Motor neuron (in vitro differentiated cells): Measurements from ENCODE around the gene ALOX5. TPM values are rescaled to one million over a fixed set of nuclear protein-coding genes. Genes with fewer than 3 reads are reported as not detected.
A peak's percentile ranks its signal among the peaks of the same experiment; 100 is the strongest.

Experiments used
- ATAC-seq, 8 experiments: fragments of 200-7000 bp; cut with Tn5 transposase; replicated peaks in 6 of 8; 2 replicates each; pipeline ENCODE4 v1.8.0; 2021; ENCODE audit warnings: mild to moderate bottlenecking in 8 of 8, moderate library complexity in 8 of 8
- H3K27ac ChIP-seq, 2 donors: fragments of 250-450 bp; sonication (Bioruptor Pico); 2 replicates each; pipeline ENCODE4 v1.9.0; 2021; ENCODE audit warnings: antibody characterized with exemption in 2 of 2, mild to moderate bottlenecking in 2 of 2, moderate library complexity in 1 of 2
- H3K4me1 ChIP-seq, 2 donors: fragments of 250-450 bp; sonication (Bioruptor Pico); replicated peaks in 1 of 2; 2 replicates each; pipeline ENCODE4 v1.6.1; 2021; ENCODE audit warnings: antibody characterized with exemption in 2 of 2, mild to moderate bottlenecking in 2 of 2, moderate library complexity in 1 of 2
- H3K4me3 ChIP-seq, 5 donors: fragments of 250-450 bp; sonication (Bioruptor Pico); 2 replicates each; pipeline ENCODE4 v1.9.0; 2021; ENCODE audit warnings: antibody characterized with exemption in 5 of 5, mild to moderate bottlenecking in 5 of 5, moderate library complexity in 4 of 5
- WGBS, 10 experiments: fragments of 450-650 bp; shearing (Covaris generic); methylation state at CpG; one replicate each; pipeline ENCODE4 v1.0.0; 2022; 5-methylcytosine and 5-hydroxymethylcytosine counted together
- in situ Hi-C, 9 experiments: fragments of 400-800 bp; cut with MboI; loops; one replicate each; pipeline ENCODE4 v1.15.0; 2021; ENCODE audit warnings: low sequenced_read_pairs in 9 of 9, low pct_unique_long_range_greater_than_20kb in 2 of 9; ENCODE audit not compliant: unreplicated experiment in 9 of 9
- total RNA-seq, 8 experiments: library from RNA; unstranded; fragments of 300-600 nt; gene quantifications; 2 replicates each; pipeline versions ENCODE4 v1.2.3 to v1.2.4, GENCODE V29; 2022

ALOX5 gene
- total RNA-seq, 8 experiments from 2014 or later, result 0.38 to 3.7 (median 0.79) TPM

GRCh38 chr10:45424668-45425404 lies 50.8 kb downstream of the ALOX5 start:
- no peak for ATAC-seq
- in situ Hi-C loops, result loop anchor here in 1 of 9 experiments (25.0 kb wide), 1 partner anchor 163 kb away; no protein-coding TSS in a partner anchor
- no peak overlapping the region for H3K4me3 ChIP-seq
- 0 to 82% (median 70%) methylated on average over 1 to 12 of the region's 15 CpGs; no CpG with 5 or more reads in 5 of the 10 experiments for WGBS, 10 experiments
- H3K27ac ChIP-seq, result no peak overlapping the region
- peaks cover 0 to 1% of the 10 kb centered on the region in 2 donors for H3K4me1 ChIP-seq

GRCh38 chr10:45425621-45426563 lies 51.9 kb downstream of the ALOX5 start:
- ATAC-seq, result peak in 7 of 8 experiments; percentile 27 to 75 (median 67)
- Histone ChIP-seq H3K27ac (no peak overlapping the region), H3K4me1 (no peaks in the 10 kb centered on the region), H3K4me3 (no peak overlapping the region)
- 25 to 100% (median 68%) methylated on average over 1 to 7 of the region's 10 CpGs; no CpG with 5 or more reads in 2 of the 10 experiments for WGBS, 10 experiments
- in situ Hi-C loops, result loop anchor here in 1 of 9 experiments (25.0 kb wide), 1 partner anchor 164 kb away; no protein-coding TSS in a partner anchor

DNA sequence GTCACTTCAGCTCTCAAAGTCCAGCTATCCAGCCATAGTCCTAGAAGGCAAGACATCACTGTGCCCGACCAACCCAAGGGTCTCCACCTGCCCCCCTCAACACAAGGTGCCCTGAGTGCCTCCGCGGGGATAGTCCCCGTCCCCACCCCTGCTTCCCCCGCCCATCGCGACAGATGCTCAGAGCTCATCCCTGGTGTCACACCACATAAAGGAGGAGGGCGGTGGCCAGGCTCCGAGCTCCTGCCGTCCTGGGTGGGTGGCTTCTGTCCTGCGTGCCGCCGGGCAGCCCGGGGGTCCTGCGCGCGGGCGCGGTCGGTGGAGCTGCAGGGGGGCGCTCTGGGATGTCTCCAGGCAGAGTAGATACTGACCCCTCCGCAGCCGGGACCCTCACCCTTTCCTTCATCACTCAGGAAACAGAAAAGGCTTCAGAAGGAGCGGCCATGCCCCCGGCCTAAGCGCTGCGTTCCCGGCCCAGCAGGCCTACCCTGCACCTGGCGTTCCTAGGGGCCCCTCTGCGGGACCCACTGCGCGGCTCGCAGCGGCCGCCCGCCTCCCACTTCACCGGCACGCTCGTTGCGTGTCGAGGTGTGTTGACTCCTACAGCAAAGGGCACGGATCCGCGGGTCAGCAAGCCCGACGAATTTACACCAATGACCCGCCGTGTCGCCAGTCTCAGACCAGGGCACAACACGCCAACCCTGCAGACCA lies 53.4 kb downstream of the ALOX5 start:
- H3K4me3 ChIP-seq, result no peak overlapping the region

GRCh38 chr10:45427970-45428366 lies 54.0 kb downstream of the ALOX5 start:
- Histone ChIP-seq H3K4me1 (no peaks in the 10 kb centered on the region), H3K4me3 (no peak overlapping the region), H3K27ac (no peak overlapping the region)
- in situ Hi-C loops, result loop anchor here in 1 of 9 experiments (25.0 kb wide), 1 partner anchor 166 kb away; no protein-coding TSS in a partner anchor
- WGBS, 10 experiments, result 20% methylated on average over 2 of the region's 16 CpGs; no CpG with 5 or more reads in 9 of the 10 experiments
- no peak for ATAC-seq

More for the DNA sequence above, 53.4 kb downstream of the ALOX5 start:
- Histone ChIP-seq H3K27ac (no peak overlapping the region), H3K4me1 (no peaks in the 10 kb centered on the region)
- 9% methylated on average over 6 of the region's 50 CpGs; no CpG with 5 or more reads in 9 of the 10 experiments for WGBS, 10 experiments
- in situ Hi-C loops, result loop anchor here in 1 of 9 experiments (25.0 kb wide), 1 partner anchor 165 kb away; no protein-coding TSS in a partner anchor
- ATAC-seq, result no peak

DNA sequence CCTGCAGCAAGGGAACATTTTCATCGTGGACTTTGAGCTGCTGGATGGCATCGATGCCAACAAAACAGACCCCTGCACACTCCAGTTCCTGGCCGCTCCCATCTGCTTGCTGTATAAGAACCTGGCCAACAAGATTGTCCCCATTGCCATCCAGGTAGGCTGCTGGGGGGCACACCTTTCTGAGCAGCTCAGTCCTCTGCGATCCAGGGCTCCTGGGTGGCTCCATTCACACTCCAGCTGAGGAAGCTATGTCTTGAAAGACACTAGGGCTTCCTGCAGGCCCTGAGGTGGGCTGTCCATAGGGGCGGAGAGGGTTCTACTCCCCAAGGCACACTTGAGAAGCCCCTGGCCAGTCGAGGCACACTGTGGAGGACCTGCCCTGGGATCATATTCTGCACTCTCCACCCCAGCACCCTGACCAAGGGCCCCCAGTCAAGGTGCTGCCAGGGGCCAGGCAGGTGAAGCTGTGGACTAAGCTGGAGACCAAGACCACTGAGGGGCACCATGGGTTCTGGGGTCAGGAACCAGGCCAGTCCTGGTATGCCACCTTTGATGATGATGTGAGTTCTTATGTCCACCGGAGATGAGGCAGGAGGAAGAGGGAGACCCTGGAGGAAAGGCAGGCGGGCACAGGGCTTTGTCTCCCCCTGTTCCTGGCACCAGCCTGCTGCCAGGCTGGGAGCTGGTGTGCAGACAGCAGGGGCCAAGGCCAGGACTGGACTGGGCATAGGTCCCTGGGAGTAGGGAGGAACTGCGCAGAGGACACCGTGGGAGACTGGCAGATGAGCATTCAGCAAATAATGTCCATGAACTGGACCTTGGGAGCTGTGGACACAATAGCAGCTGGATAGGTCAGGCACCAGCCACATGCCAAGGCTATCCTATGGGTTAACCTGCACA lies 54.8 kb downstream of the ALOX5 start:
- in situ Hi-C loops, result loop anchor here in 1 of 9 experiments (25.0 kb wide), 1 partner anchor 167 kb away; no protein-coding TSS in a partner anchor
- 50 to 100% (median 94%) methylated on average over 1 to 8 of the region's 10 CpGs; no CpG with 5 or more reads in 4 of the 10 experiments for WGBS, 10 experiments
- no peaks in the 10 kb centered on the region for H3K4me1 ChIP-seq

GRCh38 chr10:45429790-45430189 lies 55.8 kb downstream of the ALOX5 start:
- no peak for ATAC-seq
- WGBS, 10 experiments, result 0 to 80% (median 67%) methylated on average over 1 to 2 of the region's 2 CpGs; no CpG with 5 or more reads in 4 of the 10 experiments
- no peaks in the 10 kb centered on the region for H3K4me1 ChIP-seq
- no peak overlapping the region for H3K27ac ChIP-seq
- H3K4me3 ChIP-seq, result no peak overlapping the region
- in situ Hi-C loops, result loop anchor here in 1 of 9 experiments (25.0 kb wide), 1 partner anchor 167 kb away; no protein-coding TSS in a partner anchor

More for the DNA sequence above, 54.8 kb downstream of the ALOX5 start:
- Histone ChIP-seq H3K4me3 (no peak overlapping the region), H3K27ac (no peak overlapping the region)
- no peak for ATAC-seq

DNA sequence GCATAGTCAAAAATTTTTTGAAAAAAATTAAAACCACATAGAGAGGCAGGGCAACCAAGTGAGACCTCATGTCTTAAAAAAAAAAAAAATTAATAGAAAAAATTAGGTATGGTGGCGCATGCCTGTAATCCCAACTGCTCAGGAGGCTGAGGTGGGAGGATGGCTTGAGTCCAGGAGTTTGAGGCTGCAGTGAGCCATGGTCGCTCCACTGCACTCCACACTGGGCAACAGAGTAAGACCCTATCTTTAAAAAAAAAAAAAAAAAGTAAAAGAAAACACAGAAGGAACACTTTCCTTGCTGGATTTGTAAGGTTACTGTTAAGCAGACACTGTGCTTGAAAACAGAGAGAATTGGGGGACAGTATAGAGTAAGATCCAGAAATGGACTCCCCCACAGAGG lies 58.1 kb downstream of the ALOX5 start:
- ATAC-seq, result no peak
- 50 to 100% (median 90%) methylated on average over 1 to 2 of the region's 2 CpGs; no CpG with 5 or more reads in 1 of the 10 experiments for WGBS, 10 experiments
- H3K4me3 ChIP-seq, result no peak overlapping the region
- H3K4me1 ChIP-seq, result no peaks in the 10 kb centered on the region
- in situ Hi-C loops, result loop anchor here in 1 of 9 experiments (25.0 kb wide), 1 partner anchor 170 kb away; no protein-coding TSS in a partner anchor
- no peak overlapping the region for H3K27ac ChIP-seq

GRCh38 chr10:45432700-45433472 lies 58.9 kb downstream of the ALOX5 start:
- no peaks in the 10 kb centered on the region for H3K4me1 ChIP-seq
- H3K4me3 ChIP-seq, result no peak overlapping the region
- no peak for ATAC-seq
- in situ Hi-C loops, result loop anchor here in 1 of 9 experiments (25.0 kb wide), 1 partner anchor 171 kb away; no protein-coding TSS in a partner anchor
- H3K27ac ChIP-seq, result no peak overlapping the region
- 54 to 94% (median 86%) methylated on average over 2 to 14 of the region's 15 CpGs for WGBS, 10 experiments

GRCh38 chr10:45433716-45434469 lies 59.9 kb downstream of the ALOX5 start:
- WGBS, 10 experiments, result 39 to 100% (median 49%) methylated on average over 1 to 6 of the region's 8 CpGs; no CpG with 5 or more reads in 1 of the 10 experiments
- Histone ChIP-seq H3K4me1 (no peaks in the 10 kb centered on the region), H3K4me3 (no peak overlapping the region), H3K27ac (no peak overlapping the region)
- no peak for ATAC-seq
- in situ Hi-C loops, result loop anchor here in 1 of 9 experiments (25.0 kb wide), 1 partner anchor 172 kb away; no protein-coding TSS in a partner anchor
